Osteoblast (primary cell): ENCODE results near the gene AHCYL2. TPM values are rescaled to one million over a fixed set of nuclear protein-coding genes. Genes with fewer than 3 reads are reported as not detected.
"Not testable (repeated sequence)": the region's sequence is repeated elsewhere in the genome, so short reads cannot be mapped to it uniquely, and the experiment has no call there.

Experiments used
- DNase-seq: peaks from one replicate; pipeline ENCODE4 v3.0.0; 2011; ENCODE audit warnings: low spot score, mixed read lengths; ENCODE audit not compliant: insufficient read length; ENCODE audit errors: missing footprints
- H2AFZ ChIP-seq: 2 replicates; pipeline ENCODE4 v1.6.0; 2011; ENCODE audit warnings: mild to moderate bottlenecking, low read length
- H3K27ac ChIP-seq: 2 replicates; pipeline ENCODE4 v1.5.1; 2011; ENCODE audit warnings: mild to moderate bottlenecking, low read depth, low read length, moderate library complexity
- H3K27me3 ChIP-seq: 2 replicates; pipeline ENCODE4 v1.6.0; 2012; ENCODE audit warnings: mild to moderate bottlenecking, control low read depth, inconsistent platforms, low read length, moderate library complexity; ENCODE audit not compliant: insufficient read depth
- H3K36me3 ChIP-seq: 2 replicates; pipeline ENCODE4 v1.5.1; 2011; ENCODE audit warnings: mild to moderate bottlenecking, low read length, control low read depth, moderate library complexity; ENCODE audit not compliant: insufficient read depth
- H3K4me1 ChIP-seq: 2 replicates; pipeline ENCODE4 v1.5.1; 2011; ENCODE audit warnings: mild to moderate bottlenecking, low read length, control low read depth, moderate library complexity; ENCODE audit not compliant: insufficient read depth
- H3K4me2 ChIP-seq: 2 replicates; pipeline ENCODE4 v1.6.0; 2011; ENCODE audit warnings: mild to moderate bottlenecking, low read length; ENCODE audit not compliant: insufficient read depth
- H3K4me3 ChIP-seq: fragments of 200-600 bp; sonication (generic); 3 replicates; pipeline ENCODE4 v1.5.1; 2012; ENCODE audit warnings: mild to moderate bottlenecking, low read length, inconsistent platforms; ENCODE audit not compliant: insufficient read depth
- H3K79me2 ChIP-seq: 2 replicates; pipeline ENCODE4 v1.6.0; 2012; ENCODE audit warnings: mild to moderate bottlenecking, low read length, control low read depth, inconsistent platforms; ENCODE audit not compliant: insufficient read depth
- H3K9me3 ChIP-seq: 2 replicates; pipeline ENCODE4 v1.5.1; 2011; ENCODE audit warnings: low read depth, low read length, control low read depth
- H4K20me1 ChIP-seq: 2 replicates; pipeline ENCODE4 v1.6.0; 2012; ENCODE audit warnings: mild to moderate bottlenecking, low read length, control low read depth; ENCODE audit not compliant: insufficient read depth
- CTCF ChIP-seq: IDR thresholded peaks from 2 replicates; pipeline ENCODE4 v1.5.1; 2011; ENCODE audit warnings: mild to moderate bottlenecking, low read depth, low read length, moderate library complexity; ENCODE audit errors: extremely low read depth
- total RNA-seq: library from RNA; depleted of rRNA; stranded (reverse); fragments of >200 nt; gene quantifications from 2 replicates; pipeline ENCODE4 v1.2.3, GENCODE V29; 2012

The AHCYL2 gene
- total RNA-seq, 1 donor: 10.1 TPM

- H4K20me1 ChIP-seq: no peaks in the 10 kb centered on the region
- no peak overlapping the region for H3K4me3 ChIP-seq
- no peak overlapping the region for H2AFZ ChIP-seq
- H3K36me3 ChIP-seq: no peaks in the 10 kb centered on the region
- H3K27ac ChIP-seq: no peak overlapping the region
- no peak for DNase-seq
- no peak for TF ChIP-seq CTCF
- no peak overlapping the region for H3K4me2 ChIP-seq
- peaks cover 3% of the 10 kb centered on the region for H3K79me2 ChIP-seq
- H3K27me3 ChIP-seq: no peaks in the 10 kb centered on the region
- no peaks in the 10 kb centered on the region for H3K4me1 ChIP-seq
- H3K9me3 ChIP-seq: no peaks in the 10 kb centered on the region
Measured at GRCh38 chr7:129247087-129247486, 22.3 kb downstream of the AHCYL2 start.

DNA sequence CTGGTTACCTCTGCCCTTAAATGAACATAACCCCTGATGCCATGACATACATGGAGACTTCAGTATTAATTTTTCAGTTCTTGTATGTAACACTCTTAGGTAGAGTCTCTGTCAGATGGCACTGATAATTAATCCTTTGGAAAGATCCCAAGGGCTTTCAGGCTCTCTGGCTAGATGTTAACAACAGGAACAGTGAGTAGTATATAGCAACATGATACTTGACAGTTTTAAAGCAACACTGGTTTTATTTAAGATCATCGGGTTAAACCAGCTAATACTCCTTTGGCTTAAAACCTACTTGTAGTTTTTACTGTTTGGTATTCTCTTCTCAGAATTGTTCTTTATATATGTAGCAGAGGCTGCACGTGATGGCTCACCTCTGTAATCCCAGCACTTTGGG is 27.3 kb downstream of the AHCYL2 start:
- Histone ChIP-seq H3K4me1 (no peaks in the 10 kb centered on the region), H3K27ac (no peak overlapping the region), H3K9me3 (no peaks in the 10 kb centered on the region), H3K79me2 (peaks cover 3% of the 10 kb centered on the region), H3K4me3 (no peak overlapping the region), H3K4me2 (no peak overlapping the region), H4K20me1 (no peaks in the 10 kb centered on the region), H2AFZ (no peak overlapping the region), H3K36me3 (no peaks in the 10 kb centered on the region), H3K27me3 (no peaks in the 10 kb centered on the region)
- no peak for DNase-seq
- TF ChIP-seq CTCF: no peak

- H3K36me3 ChIP-seq, H3K4me1 ChIP-seq: not testable (repeated sequence)
Measured at GRCh38 chr7:129252603-129253002, 27.8 kb downstream of the AHCYL2 start.

GRCh38 chr7:129255800-129256199 is 31.0 kb downstream of the AHCYL2 start:
- no peak for DNase-seq

More at GRCh38 chr7:129252603-129253002, 27.8 kb downstream of the AHCYL2 start:
- H3K27me3 ChIP-seq, H4K20me1 ChIP-seq, H3K4me2 ChIP-seq, H2AFZ ChIP-seq, H3K27ac ChIP-seq, H3K4me3 ChIP-seq, DNase-seq, H3K9me3 ChIP-seq, H3K79me2 ChIP-seq: not testable (repeated sequence)

More at GRCh38 chr7:129255800-129256199, 31.0 kb downstream of the AHCYL2 start:
- no peaks in the 10 kb centered on the region for H3K79me2 ChIP-seq
- H3K4me1 ChIP-seq: no peaks in the 10 kb centered on the region
- TF ChIP-seq CTCF: no peak
- no peak overlapping the region for H3K4me2 ChIP-seq
- H3K36me3 ChIP-seq: no peaks in the 10 kb centered on the region
- H3K4me3 ChIP-seq: no peak overlapping the region
- no peak overlapping the region for H3K27ac ChIP-seq
- no peaks in the 10 kb centered on the region for H3K27me3 ChIP-seq
- no peaks in the 10 kb centered on the region for H4K20me1 ChIP-seq
- no peaks in the 10 kb centered on the region for H3K9me3 ChIP-seq
- H2AFZ ChIP-seq: no peak overlapping the region
